VCaP (cell line): ENCODE results near the gene TERT.

ENCODE experiments used
- H3K27ac ChIP-seq: fragments of 450-650 bp; 2 replicates; pipeline ENCODE4 v1.5.1; 2017
- CTCF ChIP-seq: fragments of 450-650 bp; conservative IDR thresholded peaks from 2 replicates; pipeline ENCODE4 v1.5.1; 2017; ENCODE audit warnings: mild to moderate bottlenecking, moderate library complexity

TERT gene

GRCh38 chr5:1315709-1316587 lies 21.1 kb upstream of the TERT start:
- H3K27ac ChIP-seq: peak overlapping the region; percentile 100
- peak; percentile 31 for TF ChIP-seq CTCF

GRCh38 chr5:1315018-1315708 lies 20.3 kb upstream of the TERT start:
- TF ChIP-seq CTCF: no peak
- H3K27ac ChIP-seq: peak overlapping the region; percentile 100

DNA sequence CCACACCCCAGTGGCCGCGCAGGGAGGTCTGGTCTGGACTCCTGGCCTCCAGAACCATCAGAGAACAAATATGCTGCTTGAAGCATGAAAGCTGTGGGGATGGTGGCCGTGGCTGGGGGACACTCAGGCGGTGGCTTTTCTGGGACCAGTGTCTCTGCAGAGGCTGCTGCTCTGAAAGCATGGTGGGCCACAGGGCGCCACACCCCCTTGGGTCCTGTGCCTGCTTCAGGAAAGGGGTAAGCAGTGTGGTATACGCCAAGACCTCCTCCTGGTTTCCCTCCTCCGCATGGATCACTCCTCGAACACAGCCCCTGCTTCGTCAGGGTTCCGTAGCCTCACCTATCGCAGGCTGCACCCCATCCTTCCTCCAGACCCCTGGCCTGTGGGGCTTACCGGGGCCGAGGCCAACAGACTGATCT lies 19.7 kb upstream of the TERT start:
- no peak for TF ChIP-seq CTCF
- H3K27ac ChIP-seq: peak overlapping the region; percentile 100

GRCh38 chr5:1312993-1313833 lies 18.3 kb upstream of the TERT start:
- peak overlapping the region; percentile 100 for H3K27ac ChIP-seq
- TF ChIP-seq CTCF: no peak

GRCh38 chr5:1312206-1312605 lies 17.3 kb upstream of the TERT start:
- no peak overlapping the region for H3K27ac ChIP-seq
- TF ChIP-seq CTCF: no peak

GRCh38 chr5:1311439-1312055 lies 16.7 kb upstream of the TERT start:
- no peak for TF ChIP-seq CTCF
- no peak overlapping the region for H3K27ac ChIP-seq
